HepG2 (cell line): Measurements from ENCODE around the gene CTDSP1. TPM values are rescaled to one million over a fixed set of nuclear protein-coding genes. Genes with fewer than 3 reads are reported as not detected.

ENCODE experiments used
- FOSL2 ChIP-seq: sonication (generic); formaldehyde crosslinking; IDR thresholded peaks from 2 replicates; pipeline ENCODE4 v1.4.0; 2020; ENCODE audit warnings: missing genetic modification reagents
- HOXA7 ChIP-seq: sonication (generic); formaldehyde crosslinking; IDR thresholded peaks from 2 replicates; pipeline ENCODE4 v1.8.1; 2022; ENCODE audit warnings: mild to moderate bottlenecking, missing genetic modification reagents, moderate library complexity
- IRF2 ChIP-seq: IDR thresholded peaks from 2 replicates; pipeline ENCODE4 v1.6.1; 2018; ENCODE audit warnings: missing genetic modification reagents, missing compliant biosample characterization
- JARID2 ChIP-seq: sonication (generic); formaldehyde crosslinking; IDR thresholded peaks from 2 replicates; pipeline ENCODE4 v1.8.1; 2023; ENCODE audit warnings: missing genetic modification reagents, inconsistent platforms; ENCODE audit not compliant: insufficient replicate concordance
- KAT7 ChIP-seq: IDR thresholded peaks from 2 replicates; pipeline ENCODE4 v1.6.1; 2018; ENCODE audit warnings: borderline replicate concordance, missing compliant biosample characterization
- KAT8 ChIP-seq: IDR thresholded peaks from 2 replicates; pipeline ENCODE4 v1.6.1; 2016; ENCODE audit warnings: missing genetic modification reagents, missing compliant biosample characterization
- NAIF1 ChIP-seq: sonication (generic); formaldehyde crosslinking; IDR thresholded peaks from 2 replicates; pipeline ENCODE4 v1.5.0; 2020; ENCODE audit warnings: mild to moderate bottlenecking, missing genetic modification reagents, borderline replicate concordance
- SP5 ChIP-seq: IDR thresholded peaks from 2 replicates; pipeline ENCODE4 v1.6.1; 2016; ENCODE audit warnings: low read depth, borderline replicate concordance
- TEAD2 ChIP-seq: sonication (generic); formaldehyde crosslinking; IDR thresholded peaks from 2 replicates; pipeline ENCODE4 v1.9.0; 2021; ENCODE audit warnings: missing genetic modification reagents
- ZNF232 ChIP-seq: sonication (generic); formaldehyde crosslinking; IDR thresholded peaks from 2 replicates; pipeline ENCODE4 v1.4.0; 2020; ENCODE audit warnings: missing genetic modification reagents, borderline replicate concordance
- ZNF326 ChIP-seq: sonication (generic); formaldehyde crosslinking; IDR thresholded peaks from 2 replicates; pipeline ENCODE4 v1.4.0; 2020; ENCODE audit warnings: missing genetic modification reagents, borderline replicate concordance
- ZNF33A ChIP-seq: sonication (generic); formaldehyde crosslinking; IDR thresholded peaks from 2 replicates; pipeline ENCODE4 v1.5.1; 2020; ENCODE audit warnings: missing genetic modification reagents, mild to moderate bottlenecking, moderate library complexity, borderline replicate concordance
- ZNF576 ChIP-seq: sonication (generic); formaldehyde crosslinking; IDR thresholded peaks from 2 replicates; pipeline ENCODE4 v1.4.0; 2020; ENCODE audit warnings: mild to moderate bottlenecking, missing genetic modification reagents
- polyA plus RNA-seq, 8 experiments: library from polyadenylated mRNA; depleted of rRNA in 3 of 8; stranded (reverse) in 7 of 8; unstranded in 1 of 8; fragments of >200 nt; fragmentation: Illumina TruSeq in 4 of 8; extraction: Trizol in 4 of 8; gene quantifications; 2 replicates each; pipeline versions ENCODE4 v1.2.1 to v1.2.3, GENCODE V29; 2011 to 2016; ENCODE audit warnings: low read depth in 4 of 8, missing spikeins in 1 of 8, mixed read lengths in 1 of 8; ENCODE audit not compliant: insufficient read depth in 1 of 8
- total RNA-seq, 5 experiments: library from RNA; depleted of rRNA; stranded (reverse); fragments of >200 nt; fragmentation: Illumina TruSeq; extraction: Trizol; gene quantifications; 2 replicates each; pipeline ENCODE4 v1.2.3, GENCODE V29; 2016; ENCODE audit warnings: low read depth in 1 of 5
- TF ChIP-seq, protein P1 (sequence below): sonication (generic); formaldehyde crosslinking; conservative IDR thresholded peaks from 2 replicates; pipeline ENCODE4 v1.5.0; 2020; ENCODE audit warnings: missing genetic modification reagents
- TF ChIP-seq, protein P2 (sequence below): sonication (generic); formaldehyde crosslinking; IDR thresholded peaks from 2 replicates; pipeline ENCODE4 v1.4.0; 2020; ENCODE audit warnings: missing genetic modification reagents
- TF ChIP-seq, protein P3 (sequence below): sonication (generic); formaldehyde crosslinking; conservative IDR thresholded peaks from 2 replicates; pipeline ENCODE4 v1.4.0; 2020; ENCODE audit warnings: mild to moderate bottlenecking, missing genetic modification reagents, moderate library complexity
- TF ChIP-seq, protein P4 (sequence below): IDR thresholded peaks from 2 replicates; pipeline ENCODE4 v1.6.1; 2016; ENCODE audit warnings: low read depth
- TF ChIP-seq, protein P5 (sequence below): sonication (generic); formaldehyde crosslinking; IDR thresholded peaks from 2 replicates; pipeline ENCODE4 v1.9.0; 2022; ENCODE audit warnings: missing genetic modification reagents, mild to moderate bottlenecking, borderline replicate concordance

The CTDSP1 gene
- total and polyA plus RNA-seq, 2 of the 13 experiments (the other 11 are each of a cell fraction or from before 2014, with no cell fraction given) = 91.0 to 268 TPM

DNA sequence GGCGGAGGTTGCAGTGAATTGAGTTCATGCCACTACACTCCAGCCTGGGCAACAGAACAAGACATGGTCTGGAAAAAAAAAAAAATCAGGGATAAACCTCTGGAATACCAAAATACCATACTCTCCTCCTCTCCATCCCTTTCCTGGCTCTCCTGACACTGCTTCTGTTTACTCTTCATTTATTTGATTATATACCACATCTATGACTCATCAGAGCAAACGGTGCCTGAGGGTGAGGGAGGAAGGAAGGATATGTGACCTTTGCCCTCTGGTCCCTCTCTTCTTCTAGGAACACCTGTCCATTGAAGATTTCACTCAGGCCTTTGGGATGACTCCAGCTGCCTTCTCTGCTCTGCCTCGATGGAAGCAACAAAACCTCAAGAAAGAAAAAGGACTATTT is 49.3 kb downstream of the CTDSP1 start (continued):
- TF ChIP-seq, protein P1, sequence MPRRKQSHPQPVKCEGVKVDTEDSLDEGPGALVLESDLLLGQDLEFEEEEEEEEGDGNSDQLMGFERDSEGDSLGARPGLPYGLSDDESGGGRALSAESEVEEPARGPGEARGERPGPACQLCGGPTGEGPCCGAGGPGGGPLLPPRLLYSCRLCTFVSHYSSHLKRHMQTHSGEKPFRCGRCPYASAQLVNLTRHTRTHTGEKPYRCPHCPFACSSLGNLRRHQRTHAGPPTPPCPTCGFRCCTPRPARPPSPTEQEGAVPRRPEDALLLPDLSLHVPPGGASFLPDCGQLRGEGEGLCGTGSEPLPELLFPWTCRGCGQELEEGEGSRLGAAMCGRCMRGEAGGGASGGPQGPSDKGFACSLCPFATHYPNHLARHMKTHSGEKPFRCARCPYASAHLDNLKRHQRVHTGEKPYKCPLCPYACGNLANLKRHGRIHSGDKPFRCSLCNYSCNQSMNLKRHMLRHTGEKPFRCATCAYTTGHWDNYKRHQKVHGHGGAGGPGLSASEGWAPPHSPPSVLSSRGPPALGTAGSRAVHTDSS (CRISPR knock-in tag) = no peak
- TF ChIP-seq, protein P2, sequence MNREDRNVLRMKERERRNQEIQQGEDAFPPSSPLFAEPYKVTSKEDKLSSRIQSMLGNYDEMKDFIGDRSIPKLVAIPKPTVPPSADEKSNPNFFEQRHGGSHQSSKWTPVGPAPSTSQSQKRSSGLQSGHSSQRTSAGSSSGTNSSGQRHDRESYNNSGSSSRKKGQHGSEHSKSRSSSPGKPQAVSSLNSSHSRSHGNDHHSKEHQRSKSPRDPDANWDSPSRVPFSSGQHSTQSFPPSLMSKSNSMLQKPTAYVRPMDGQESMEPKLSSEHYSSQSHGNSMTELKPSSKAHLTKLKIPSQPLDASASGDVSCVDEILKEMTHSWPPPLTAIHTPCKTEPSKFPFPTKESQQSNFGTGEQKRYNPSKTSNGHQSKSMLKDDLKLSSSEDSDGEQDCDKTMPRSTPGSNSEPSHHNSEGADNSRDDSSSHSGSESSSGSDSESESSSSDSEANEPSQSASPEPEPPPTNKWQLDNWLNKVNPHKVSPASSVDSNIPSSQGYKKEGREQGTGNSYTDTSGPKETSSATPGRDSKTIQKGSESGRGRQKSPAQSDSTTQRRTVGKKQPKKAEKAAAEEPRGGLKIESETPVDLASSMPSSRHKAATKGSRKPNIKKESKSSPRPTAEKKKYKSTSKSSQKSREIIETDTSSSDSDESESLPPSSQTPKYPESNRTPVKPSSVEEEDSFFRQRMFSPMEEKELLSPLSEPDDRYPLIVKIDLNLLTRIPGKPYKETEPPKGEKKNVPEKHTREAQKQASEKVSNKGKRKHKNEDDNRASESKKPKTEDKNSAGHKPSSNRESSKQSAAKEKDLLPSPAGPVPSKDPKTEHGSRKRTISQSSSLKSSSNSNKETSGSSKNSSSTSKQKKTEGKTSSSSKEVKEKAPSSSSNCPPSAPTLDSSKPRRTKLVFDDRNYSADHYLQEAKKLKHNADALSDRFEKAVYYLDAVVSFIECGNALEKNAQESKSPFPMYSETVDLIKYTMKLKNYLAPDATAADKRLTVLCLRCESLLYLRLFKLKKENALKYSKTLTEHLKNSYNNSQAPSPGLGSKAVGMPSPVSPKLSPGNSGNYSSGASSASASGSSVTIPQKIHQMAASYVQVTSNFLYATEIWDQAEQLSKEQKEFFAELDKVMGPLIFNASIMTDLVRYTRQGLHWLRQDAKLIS = no peak
- TF ChIP-seq, protein P3, sequence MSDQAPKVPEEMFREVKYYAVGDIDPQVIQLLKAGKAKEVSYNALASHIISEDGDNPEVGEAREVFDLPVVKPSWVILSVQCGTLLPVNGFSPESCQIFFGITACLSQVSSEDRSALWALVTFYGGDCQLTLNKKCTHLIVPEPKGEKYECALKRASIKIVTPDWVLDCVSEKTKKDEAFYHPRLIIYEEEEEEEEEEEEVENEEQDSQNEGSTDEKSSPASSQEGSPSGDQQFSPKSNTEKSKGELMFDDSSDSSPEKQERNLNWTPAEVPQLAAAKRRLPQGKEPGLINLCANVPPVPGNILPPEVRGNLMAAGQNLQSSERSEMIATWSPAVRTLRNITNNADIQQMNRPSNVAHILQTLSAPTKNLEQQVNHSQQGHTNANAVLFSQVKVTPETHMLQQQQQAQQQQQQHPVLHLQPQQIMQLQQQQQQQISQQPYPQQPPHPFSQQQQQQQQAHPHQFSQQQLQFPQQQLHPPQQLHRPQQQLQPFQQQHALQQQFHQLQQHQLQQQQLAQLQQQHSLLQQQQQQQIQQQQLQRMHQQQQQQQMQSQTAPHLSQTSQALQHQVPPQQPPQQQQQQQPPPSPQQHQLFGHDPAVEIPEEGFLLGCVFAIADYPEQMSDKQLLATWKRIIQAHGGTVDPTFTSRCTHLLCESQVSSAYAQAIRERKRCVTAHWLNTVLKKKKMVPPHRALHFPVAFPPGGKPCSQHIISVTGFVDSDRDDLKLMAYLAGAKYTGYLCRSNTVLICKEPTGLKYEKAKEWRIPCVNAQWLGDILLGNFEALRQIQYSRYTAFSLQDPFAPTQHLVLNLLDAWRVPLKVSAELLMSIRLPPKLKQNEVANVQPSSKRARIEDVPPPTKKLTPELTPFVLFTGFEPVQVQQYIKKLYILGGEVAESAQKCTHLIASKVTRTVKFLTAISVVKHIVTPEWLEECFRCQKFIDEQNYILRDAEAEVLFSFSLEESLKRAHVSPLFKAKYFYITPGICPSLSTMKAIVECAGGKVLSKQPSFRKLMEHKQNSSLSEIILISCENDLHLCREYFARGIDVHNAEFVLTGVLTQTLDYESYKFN (CRISPR knock-in tag) = peak; percentile 84
- TF ChIP-seq HOXA7 (CRISPR knock-in tag) = no peak
- peak; percentile 99 for TF ChIP-seq FOSL2 (CRISPR knock-in tag)
- no peak for TF ChIP-seq JARID2 (CRISPR knock-in tag)
- no peak for TF ChIP-seq ZNF232 (CRISPR knock-in tag)
- TF ChIP-seq, protein P4, sequence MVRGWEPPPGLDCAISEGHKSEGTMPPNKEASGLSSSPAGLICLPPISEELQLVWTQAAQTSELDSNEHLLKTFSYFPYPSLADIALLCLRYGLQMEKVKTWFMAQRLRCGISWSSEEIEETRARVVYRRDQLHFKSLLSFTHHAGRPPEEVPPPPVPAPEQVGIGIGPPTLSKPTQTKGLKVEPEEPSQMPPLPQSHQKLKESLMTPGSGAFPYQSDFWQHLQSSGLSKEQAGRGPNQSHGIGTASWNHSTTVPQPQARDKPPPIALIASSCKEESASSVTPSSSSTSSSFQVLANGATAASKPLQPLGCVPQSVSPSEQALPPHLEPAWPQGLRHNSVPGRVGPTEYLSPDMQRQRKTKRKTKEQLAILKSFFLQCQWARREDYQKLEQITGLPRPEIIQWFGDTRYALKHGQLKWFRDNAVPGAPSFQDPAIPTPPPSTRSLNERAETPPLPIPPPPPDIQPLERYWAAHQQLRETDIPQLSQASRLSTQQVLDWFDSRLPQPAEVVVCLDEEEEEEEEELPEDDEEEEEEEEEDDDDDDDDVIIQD (CRISPR knock-in tag) = peak; percentile 50; the same call in 1 of the 2 replicates
- TF ChIP-seq KAT7 (CRISPR knock-in tag) = no peak
- no peak for TF ChIP-seq ZNF576 (CRISPR knock-in tag)
- no peak for TF ChIP-seq TEAD2 (CRISPR knock-in tag)
- TF ChIP-seq, protein P5, sequence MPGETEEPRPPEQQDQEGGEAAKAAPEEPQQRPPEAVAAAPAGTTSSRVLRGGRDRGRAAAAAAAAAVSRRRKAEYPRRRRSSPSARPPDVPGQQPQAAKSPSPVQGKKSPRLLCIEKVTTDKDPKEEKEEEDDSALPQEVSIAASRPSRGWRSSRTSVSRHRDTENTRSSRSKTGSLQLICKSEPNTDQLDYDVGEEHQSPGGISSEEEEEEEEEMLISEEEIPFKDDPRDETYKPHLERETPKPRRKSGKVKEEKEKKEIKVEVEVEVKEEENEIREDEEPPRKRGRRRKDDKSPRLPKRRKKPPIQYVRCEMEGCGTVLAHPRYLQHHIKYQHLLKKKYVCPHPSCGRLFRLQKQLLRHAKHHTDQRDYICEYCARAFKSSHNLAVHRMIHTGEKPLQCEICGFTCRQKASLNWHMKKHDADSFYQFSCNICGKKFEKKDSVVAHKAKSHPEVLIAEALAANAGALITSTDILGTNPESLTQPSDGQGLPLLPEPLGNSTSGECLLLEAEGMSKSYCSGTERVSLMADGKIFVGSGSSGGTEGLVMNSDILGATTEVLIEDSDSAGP (CRISPR knock-in tag) = no peak
- peak; percentile 66; the same call in 1 of the 2 replicates for TF ChIP-seq SP5 (CRISPR knock-in tag)
- no peak for TF ChIP-seq NAIF1 (CRISPR knock-in tag)
- no peak for TF ChIP-seq ZNF326 (CRISPR knock-in tag)
- peak; percentile 21; the same call in 1 of the 2 replicates for TF ChIP-seq IRF2 (CRISPR knock-in tag)
- no peak for TF ChIP-seq ZNF33A
- 0 out of 2 replicates have a peak, but pooled peaks have one; percentile 12 for TF ChIP-seq KAT8 (CRISPR knock-in tag)
